WTC11 (cell line): ENCODE results near the gene FERMT1. TPM values are rescaled to one million over a fixed set of nuclear protein-coding genes. Genes with fewer than 3 reads are reported as not detected.

ENCODE experiments used
- ATAC-seq: fragments of 200-7000 bp; cut with Tn5 transposase; 2 replicates; pipeline ENCODE4 v1.10.0; 2021; ENCODE audit warnings: mild to moderate bottlenecking, moderate library complexity
- CTCF ChIA-PET: fragments of 300-600 bp; sonication (Branson Sonifier 250); formaldehyde crosslinking; loops from one replicate; lab custom pipeline; 2021; ENCODE audit warnings: antibody characterized with exemption; lab: Charles Lee
- POLR2A ChIA-PET: fragments of 350-600 bp; sonication (Branson Sonifier 250); formaldehyde crosslinking; loops from one replicate; lab custom pipeline; 2021; ENCODE audit warnings: antibody characterized with exemption; lab: Charles Lee
- DNase-seq: peaks from one replicate; pipeline ENCODE4 v3.0.0; 2021; ENCODE audit warnings: low spot score
- H3K27ac Mint-ChIP-seq: 2 replicates; pipeline ENCODE4 v1.8.0; 2021; ENCODE audit warnings: mixed read lengths
- H3K27me3 Mint-ChIP-seq: 2 replicates; pipeline ENCODE4 v1.8.0; 2021; ENCODE audit warnings: low read depth, mild to moderate bottlenecking, moderate library complexity, mixed read lengths
- H3K36me3 Mint-ChIP-seq: 2 replicates; pipeline ENCODE4 v1.8.0; 2021; ENCODE audit warnings: mixed read lengths
- H3K4me1 Mint-ChIP-seq: 2 replicates; pipeline ENCODE4 v1.8.0; 2022; ENCODE audit warnings: mixed read lengths
- H3K4me3 Mint-ChIP-seq: 2 replicates; pipeline ENCODE4 v1.8.0; 2021; ENCODE audit warnings: mild to moderate bottlenecking, moderate library complexity, mixed read lengths
- H3K9me3 Mint-ChIP-seq: 2 replicates; pipeline ENCODE4 v1.8.0; 2021; ENCODE audit warnings: mixed read lengths
- CBFB ChIP-seq: sonication (generic); formaldehyde crosslinking; IDR thresholded peaks from 2 replicates; pipeline ENCODE4 v1.8.1; 2022; ENCODE audit warnings: mild to moderate bottlenecking, low read depth, missing genetic modification reagents
- CREM ChIP-seq: sonication (generic); formaldehyde crosslinking; IDR thresholded peaks from 2 replicates; pipeline ENCODE4 v1.8.1; 2022; ENCODE audit warnings: mild to moderate bottlenecking, missing genetic modification reagents, moderate library complexity
- EMX1 ChIP-seq: fragments of 250-450 bp; sonication (Bioruptor Pico); IDR thresholded peaks from 2 replicates; pipeline ENCODE4 v1.8.0; 2021; ENCODE audit warnings: mild to moderate bottlenecking
- FOXK1 ChIP-seq: sonication (generic); formaldehyde crosslinking; IDR thresholded peaks from 2 replicates; pipeline ENCODE4 v1.8.0; 2022; ENCODE audit warnings: mild to moderate bottlenecking, moderate library complexity, missing genetic modification reagents
- GRHL2 ChIP-seq: fragments of 250-450 bp; sonication (Bioruptor Pico); IDR thresholded peaks from 2 replicates; pipeline ENCODE4 v1.8.0; 2022; ENCODE audit warnings: mild to moderate bottlenecking, moderate library complexity; ENCODE audit not compliant: insufficient replicate concordance, severe bottlenecking
- GTF2I ChIP-seq: fragments of 250-450 bp; sonication (Bioruptor Pico); conservative IDR thresholded peaks from 2 replicates; pipeline ENCODE4 v1.4.0; 2021; ENCODE audit warnings: mild to moderate bottlenecking
- NR1H2 ChIP-seq: sonication (generic); formaldehyde crosslinking; IDR thresholded peaks from 2 replicates; pipeline ENCODE4 v1.9.0; 2021; ENCODE audit warnings: mild to moderate bottlenecking, moderate library complexity, missing genetic modification reagents
- SMAD3 ChIP-seq: sonication (generic); formaldehyde crosslinking; IDR thresholded peaks from 2 replicates; pipeline ENCODE4 v1.8.0; 2022; ENCODE audit warnings: missing genetic modification reagents, mild to moderate bottlenecking, borderline replicate concordance
- SMAD4 ChIP-seq: sonication (generic); formaldehyde crosslinking; IDR thresholded peaks from 2 replicates; pipeline ENCODE4 v1.8.0; 2022; ENCODE audit warnings: mild to moderate bottlenecking, missing genetic modification reagents
- TCF7 ChIP-seq: sonication (generic); formaldehyde crosslinking; IDR thresholded peaks from 2 replicates; pipeline ENCODE4 v1.8.0; 2022; ENCODE audit warnings: mild to moderate bottlenecking, low read depth, missing genetic modification reagents, moderate library complexity
- TEAD1 ChIP-seq: sonication (generic); formaldehyde crosslinking; IDR thresholded peaks from 2 replicates; pipeline ENCODE4 v1.8.0; 2022; ENCODE audit warnings: mild to moderate bottlenecking, missing genetic modification reagents
- ZNF219 ChIP-seq: sonication (generic); formaldehyde crosslinking; IDR thresholded peaks from 2 replicates; pipeline ENCODE4 v1.8.0; 2023; ENCODE audit warnings: missing genetic modification reagents, mild to moderate bottlenecking, borderline replicate concordance
- ZNF232 ChIP-seq: sonication (generic); formaldehyde crosslinking; IDR thresholded peaks from 2 replicates; pipeline ENCODE4 v1.8.0; 2022; ENCODE audit warnings: mild to moderate bottlenecking, missing genetic modification reagents
- ZNF263 ChIP-seq: sonication (generic); formaldehyde crosslinking; IDR thresholded peaks from 2 replicates; pipeline ENCODE4 v1.8.1; 2022; ENCODE audit warnings: low read depth, mild to moderate bottlenecking, moderate library complexity, missing genetic modification reagents
- ZNF317 ChIP-seq: sonication (generic); formaldehyde crosslinking; IDR thresholded peaks from 2 replicates; pipeline ENCODE4 v1.8.1; 2023; ENCODE audit warnings: low read depth, mild to moderate bottlenecking, moderate library complexity, missing genetic modification reagents, borderline replicate concordance
- ZNF396 ChIP-seq: fragments of 250-450 bp; sonication (Bioruptor Pico); IDR thresholded peaks from 2 replicates; pipeline ENCODE4 v1.8.0; 2021; ENCODE audit warnings: mild to moderate bottlenecking, moderate library complexity, borderline replicate concordance
- ZNF416 ChIP-seq: fragments of 250-450 bp; sonication (Bioruptor Pico); IDR thresholded peaks from 2 replicates; pipeline ENCODE4 v1.9.0; 2021; ENCODE audit warnings: mild to moderate bottlenecking, inconsistent platforms
- total RNA-seq: library from RNA; stranded (reverse); gene quantifications from 3 replicates; pipeline ENCODE4 v1.2.3, GENCODE V29; 2021
- TF ChIP-seq, protein P1 (sequence below): sonication (generic); formaldehyde crosslinking; IDR thresholded peaks from 2 replicates; pipeline ENCODE4 v1.8.0; 2022; ENCODE audit warnings: mild to moderate bottlenecking, missing genetic modification reagents
- TF ChIP-seq, protein P2 (sequence below): sonication (generic); formaldehyde crosslinking; IDR thresholded peaks from 2 replicates; pipeline ENCODE4 v1.8.1; 2022; ENCODE audit warnings: low read depth, missing genetic modification reagents, borderline replicate concordance
- TF ChIP-seq, protein P3 (sequence below): sonication (generic); formaldehyde crosslinking; IDR thresholded peaks from 2 replicates; pipeline ENCODE4 v1.8.1; 2023; ENCODE audit warnings: mild to moderate bottlenecking, missing genetic modification reagents
- TF ChIP-seq, protein P4 (sequence below): sonication (generic); formaldehyde crosslinking; IDR thresholded peaks from 2 replicates; pipeline ENCODE4 v1.8.1; 2023; ENCODE audit warnings: mild to moderate bottlenecking, missing genetic modification reagents
- TF ChIP-seq, protein P5 (sequence below): fragments of 250-450 bp; sonication (Bioruptor Pico); IDR thresholded peaks from 2 replicates; pipeline ENCODE4 v1.9.0; 2021; ENCODE audit warnings: mild to moderate bottlenecking
- TF ChIP-seq, protein P6 (sequence below): sonication (generic); formaldehyde crosslinking; IDR thresholded peaks from 2 replicates; pipeline ENCODE4 v1.8.1; 2022; ENCODE audit warnings: mild to moderate bottlenecking, moderate library complexity, missing genetic modification reagents
- TF ChIP-seq, protein P7 (sequence below): sonication (generic); formaldehyde crosslinking; conservative IDR thresholded peaks from 2 replicates; pipeline ENCODE4 v1.8.1; 2022; ENCODE audit warnings: mild to moderate bottlenecking, missing genetic modification reagents
- TF ChIP-seq, protein P8 (sequence below): sonication (generic); formaldehyde crosslinking; IDR thresholded peaks from 2 replicates; pipeline ENCODE4 v1.8.1; 2023; ENCODE audit warnings: mild to moderate bottlenecking, moderate library complexity, missing genetic modification reagents
- TF ChIP-seq, protein P9 (sequence below): fragments of 250-450 bp; sonication (Bioruptor Pico); conservative IDR thresholded peaks from 2 replicates; pipeline ENCODE4 v1.9.0; 2021; ENCODE audit warnings: mild to moderate bottlenecking

The FERMT1 gene
- total RNA-seq, 1 experiment from 2014 or later = 23.0 TPM

DNA sequence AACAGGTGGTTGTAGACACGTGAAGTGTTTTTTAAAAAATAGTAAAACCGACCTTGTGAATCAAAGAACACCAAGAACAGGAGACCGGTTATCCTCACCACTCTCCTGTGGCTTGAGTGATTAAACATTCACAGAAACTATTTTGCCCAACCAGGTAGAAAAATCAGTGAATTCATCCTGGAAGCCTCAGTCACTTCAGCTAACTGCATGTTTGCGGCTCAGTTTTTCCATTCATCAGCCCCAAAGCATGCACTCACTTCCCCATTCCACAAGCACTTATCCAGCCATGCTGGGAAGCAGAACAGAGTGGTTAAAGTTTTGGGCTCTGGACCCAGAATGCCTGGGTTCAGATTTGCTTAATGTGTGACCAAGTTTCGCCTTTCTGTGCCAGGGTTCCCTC, 71.3 kb downstream of the FERMT1 start:
- TF ChIP-seq SMAD4 (no peak), TCF7 (no peak), ZNF232 (CRISPR knock-in tag) (no peak), NR1H2 (CRISPR knock-in tag) (no peak), ZNF219 (CRISPR knock-in tag) (no peak), ZNF416 (no peak), FOXK1 (CRISPR knock-in tag) (no peak), CBFB (no peak), GRHL2 (no peak)
- TF ChIP-seq, protein P1, sequence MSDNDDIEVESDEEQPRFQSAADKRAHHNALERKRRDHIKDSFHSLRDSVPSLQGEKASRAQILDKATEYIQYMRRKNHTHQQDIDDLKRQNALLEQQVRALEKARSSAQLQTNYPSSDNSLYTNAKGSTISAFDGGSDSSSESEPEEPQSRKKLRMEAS (CRISPR knock-in tag) = no peak
- TF ChIP-seq, protein P2, sequence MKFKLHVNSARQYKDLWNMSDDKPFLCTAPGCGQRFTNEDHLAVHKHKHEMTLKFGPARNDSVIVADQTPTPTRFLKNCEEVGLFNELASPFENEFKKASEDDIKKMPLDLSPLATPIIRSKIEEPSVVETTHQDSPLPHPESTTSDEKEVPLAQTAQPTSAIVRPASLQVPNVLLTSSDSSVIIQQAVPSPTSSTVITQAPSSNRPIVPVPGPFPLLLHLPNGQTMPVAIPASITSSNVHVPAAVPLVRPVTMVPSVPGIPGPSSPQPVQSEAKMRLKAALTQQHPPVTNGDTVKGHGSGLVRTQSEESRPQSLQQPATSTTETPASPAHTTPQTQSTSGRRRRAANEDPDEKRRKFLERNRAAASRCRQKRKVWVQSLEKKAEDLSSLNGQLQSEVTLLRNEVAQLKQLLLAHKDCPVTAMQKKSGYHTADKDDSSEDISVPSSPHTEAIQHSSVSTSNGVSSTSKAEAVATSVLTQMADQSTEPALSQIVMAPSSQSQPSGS (CRISPR knock-in tag) = no peak
- TF ChIP-seq, protein P3, sequence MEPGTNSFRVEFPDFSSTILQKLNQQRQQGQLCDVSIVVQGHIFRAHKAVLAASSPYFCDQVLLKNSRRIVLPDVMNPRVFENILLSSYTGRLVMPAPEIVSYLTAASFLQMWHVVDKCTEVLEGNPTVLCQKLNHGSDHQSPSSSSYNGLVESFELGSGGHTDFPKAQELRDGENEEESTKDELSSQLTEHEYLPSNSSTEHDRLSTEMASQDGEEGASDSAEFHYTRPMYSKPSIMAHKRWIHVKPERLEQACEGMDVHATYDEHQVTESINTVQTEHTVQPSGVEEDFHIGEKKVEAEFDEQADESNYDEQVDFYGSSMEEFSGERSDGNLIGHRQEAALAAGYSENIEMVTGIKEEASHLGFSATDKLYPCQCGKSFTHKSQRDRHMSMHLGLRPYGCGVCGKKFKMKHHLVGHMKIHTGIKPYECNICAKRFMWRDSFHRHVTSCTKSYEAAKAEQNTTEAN (CRISPR knock-in tag) = no peak
- TF ChIP-seq, protein P4, sequence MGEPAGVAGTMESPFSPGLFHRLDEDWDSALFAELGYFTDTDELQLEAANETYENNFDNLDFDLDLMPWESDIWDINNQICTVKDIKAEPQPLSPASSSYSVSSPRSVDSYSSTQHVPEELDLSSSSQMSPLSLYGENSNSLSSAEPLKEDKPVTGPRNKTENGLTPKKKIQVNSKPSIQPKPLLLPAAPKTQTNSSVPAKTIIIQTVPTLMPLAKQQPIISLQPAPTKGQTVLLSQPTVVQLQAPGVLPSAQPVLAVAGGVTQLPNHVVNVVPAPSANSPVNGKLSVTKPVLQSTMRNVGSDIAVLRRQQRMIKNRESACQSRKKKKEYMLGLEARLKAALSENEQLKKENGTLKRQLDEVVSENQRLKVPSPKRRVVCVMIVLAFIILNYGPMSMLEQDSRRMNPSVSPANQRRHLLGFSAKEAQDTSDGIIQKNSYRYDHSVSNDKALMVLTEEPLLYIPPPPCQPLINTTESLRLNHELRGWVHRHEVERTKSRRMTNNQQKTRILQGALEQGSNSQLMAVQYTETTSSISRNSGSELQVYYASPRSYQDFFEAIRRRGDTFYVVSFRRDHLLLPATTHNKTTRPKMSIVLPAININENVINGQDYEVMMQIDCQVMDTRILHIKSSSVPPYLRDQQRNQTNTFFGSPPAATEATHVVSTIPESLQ = no peak
- TF ChIP-seq, protein P5, sequence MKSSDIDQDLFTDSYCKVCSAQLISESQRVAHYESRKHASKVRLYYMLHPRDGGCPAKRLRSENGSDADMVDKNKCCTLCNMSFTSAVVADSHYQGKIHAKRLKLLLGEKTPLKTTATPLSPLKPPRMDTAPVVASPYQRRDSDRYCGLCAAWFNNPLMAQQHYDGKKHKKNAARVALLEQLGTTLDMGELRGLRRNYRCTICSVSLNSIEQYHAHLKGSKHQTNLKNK = no peak
- TF ChIP-seq, protein P6, sequence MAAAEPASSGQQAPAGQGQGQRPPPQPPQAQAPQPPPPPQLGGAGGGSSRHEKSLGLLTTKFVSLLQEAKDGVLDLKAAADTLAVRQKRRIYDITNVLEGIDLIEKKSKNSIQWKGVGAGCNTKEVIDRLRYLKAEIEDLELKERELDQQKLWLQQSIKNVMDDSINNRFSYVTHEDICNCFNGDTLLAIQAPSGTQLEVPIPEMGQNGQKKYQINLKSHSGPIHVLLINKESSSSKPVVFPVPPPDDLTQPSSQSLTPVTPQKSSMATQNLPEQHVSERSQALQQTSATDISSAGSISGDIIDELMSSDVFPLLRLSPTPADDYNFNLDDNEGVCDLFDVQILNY (CRISPR knock-in tag) = no peak
- Mint-ChIP-seq H3K9me3 (no peaks in the 10 kb centered on the region), H3K36me3 (no peaks in the 10 kb centered on the region), H3K4me1 (peaks cover 23% of the 10 kb centered on the region), H3K4me3 (peak overlapping the region; percentile 66), H3K27me3 (peaks cover 68% of the 10 kb centered on the region), H3K27ac (no peak overlapping the region)
- DNase-seq (no peak), ATAC-seq (no peak)
- CTCF ChIA-PET = no interaction called here
- POLR2A ChIA-PET = no interaction called here

DNA sequence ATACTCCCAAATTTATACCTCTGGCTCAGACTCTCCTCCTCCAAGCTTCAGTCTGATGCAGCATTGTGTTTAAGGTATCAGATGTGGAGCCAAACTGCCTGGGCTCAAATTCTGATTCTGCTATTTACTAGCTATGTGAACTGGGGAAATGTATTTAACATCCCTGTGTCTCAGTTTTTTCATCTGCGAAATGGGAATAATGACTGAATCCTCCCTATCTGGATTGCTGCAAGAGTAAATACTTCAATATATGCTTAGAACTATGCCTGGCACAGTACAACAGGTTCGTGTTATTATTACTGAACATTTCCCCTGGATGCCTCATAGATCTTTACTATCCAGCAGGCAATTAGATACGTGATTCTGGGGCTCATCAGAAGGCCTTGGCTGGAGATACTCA, 74.4 kb downstream of the FERMT1 start:
- peaks cover 57% of the 10 kb centered on the region for H3K27me3 Mint-ChIP-seq
- no peak for TF ChIP-seq ZNF317 (CRISPR knock-in tag)
- TF ChIP-seq CREM (CRISPR knock-in tag) = no peak
- TF ChIP-seq, protein P7, sequence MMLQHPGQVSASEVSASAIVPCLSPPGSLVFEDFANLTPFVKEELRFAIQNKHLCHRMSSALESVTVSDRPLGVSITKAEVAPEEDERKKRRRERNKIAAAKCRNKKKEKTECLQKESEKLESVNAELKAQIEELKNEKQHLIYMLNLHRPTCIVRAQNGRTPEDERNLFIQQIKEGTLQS (CRISPR knock-in tag) = no peak
- TF ChIP-seq, protein P8, sequence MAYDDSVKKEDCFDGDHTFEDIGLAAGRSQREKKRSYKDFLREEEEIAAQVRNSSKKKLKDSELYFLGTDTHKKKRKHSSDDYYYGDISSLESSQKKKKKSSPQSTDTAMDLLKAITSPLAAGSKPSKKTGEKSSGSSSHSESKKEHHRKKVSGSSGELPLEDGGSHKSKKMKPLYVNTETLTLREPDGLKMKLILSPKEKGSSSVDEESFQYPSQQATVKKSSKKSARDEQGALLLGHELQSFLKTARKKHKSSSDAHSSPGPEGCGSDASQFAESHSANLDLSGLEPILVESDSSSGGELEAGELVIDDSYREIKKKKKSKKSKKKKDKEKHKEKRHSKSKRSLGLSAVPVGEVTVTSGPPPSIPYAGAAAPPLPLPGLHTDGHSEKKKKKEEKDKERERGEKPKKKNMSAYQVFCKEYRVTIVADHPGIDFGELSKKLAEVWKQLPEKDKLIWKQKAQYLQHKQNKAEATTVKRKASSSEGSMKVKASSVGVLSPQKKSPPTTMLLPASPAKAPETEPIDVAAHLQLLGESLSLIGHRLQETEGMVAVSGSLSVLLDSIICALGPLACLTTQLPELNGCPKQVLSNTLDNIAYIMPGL (CRISPR knock-in tag) = no peak
- TF ChIP-seq TEAD1 (CRISPR knock-in tag) = no peak
- TF ChIP-seq, protein P9, sequence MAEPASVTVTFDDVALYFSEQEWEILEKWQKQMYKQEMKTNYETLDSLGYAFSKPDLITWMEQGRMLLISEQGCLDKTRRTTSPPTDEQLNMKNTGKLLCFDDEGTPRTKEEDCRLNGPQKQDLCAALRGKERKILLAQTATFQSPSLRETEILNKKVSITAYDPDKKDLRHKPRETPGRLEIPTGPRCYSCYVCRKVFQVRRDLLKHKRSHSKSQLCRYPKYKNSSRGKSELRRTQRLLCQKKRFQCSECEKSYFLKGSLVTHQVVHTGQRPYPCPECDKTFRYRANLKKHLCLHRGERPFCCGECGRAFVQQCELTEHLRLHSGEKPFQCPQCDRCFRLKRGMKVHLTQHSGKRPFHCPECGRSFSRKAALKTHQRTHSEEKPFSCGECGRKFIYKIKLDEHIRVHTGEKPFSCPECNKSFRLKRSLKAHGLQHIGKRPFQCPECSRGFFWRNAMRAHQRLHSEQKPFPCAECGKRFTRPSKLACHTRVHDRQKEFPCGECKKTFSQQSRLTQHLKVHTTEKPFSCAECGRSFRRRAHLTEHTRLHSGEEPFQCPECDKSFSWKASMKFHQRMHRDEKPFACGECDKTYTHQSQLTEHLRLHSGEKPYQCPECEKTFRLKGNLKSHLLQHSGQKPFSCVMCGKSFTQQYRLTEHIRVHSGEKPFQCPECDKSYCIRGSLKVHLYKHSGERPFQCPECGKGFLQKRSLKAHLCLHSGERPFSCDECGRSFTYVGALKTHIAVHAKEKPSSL (CRISPR knock-in tag) = no peak
- no peak for TF ChIP-seq ZNF396 (CRISPR knock-in tag)
- TF ChIP-seq SMAD3 (CRISPR knock-in tag) = no peak
- TF ChIP-seq GTF2I (CRISPR knock-in tag) = no peak
- TF ChIP-seq EMX1 = no peak
- no peak for TF ChIP-seq ZNF232 (CRISPR knock-in tag)
- no peak for TF ChIP-seq ZNF263

More for the DNA sequence above, 74.4 kb downstream of the FERMT1 start:
- POLR2A ChIA-PET = no interaction called here
- Mint-ChIP-seq H3K27ac (no peak overlapping the region), H3K4me3 (no peak overlapping the region), H3K9me3 (no peaks in the 10 kb centered on the region), H3K36me3 (no peaks in the 10 kb centered on the region), H3K4me1 (peaks cover 8% of the 10 kb centered on the region)
- CTCF ChIA-PET = no interaction called here
- DNase-seq = no peak
- no peak for ATAC-seq
